Keratinocyte (primary cell): ENCODE data around the gene SLC51A. TPM values are rescaled to one million over a fixed set of nuclear protein-coding genes. Genes with fewer than 3 reads are reported as not detected.

ENCODE experiments used
- DNase-seq: peaks from one replicate; pipeline ENCODE4 v3.0.0-alpha.2; 2011; ENCODE audit warnings: low read depth, missing footprints, low spot score
- FAIRE-seq: peaks from 2 replicates; lab custom pipeline; 2011; peaks lifted over from hg19 to GRCh38; lab: Jason Lieb, UNC
- H2AFZ ChIP-seq: 2 replicates; pipeline ENCODE4 v1.6.0; 2012; ENCODE audit warnings: low read length, control low read depth, inconsistent platforms; ENCODE audit not compliant: control insufficient read depth
- H3K27ac ChIP-seq: 2 replicates; pipeline ENCODE4 v1.5.1; 2011; ENCODE audit warnings: low read length; ENCODE audit not compliant: control insufficient read depth, insufficient read depth
- H3K27me3 ChIP-seq: 3 replicates; pipeline ENCODE4 v1.6.0; 2011; ENCODE audit warnings: low read length; ENCODE audit not compliant: control insufficient read depth, insufficient read depth; ENCODE audit errors: extremely low read depth
- H3K36me3 ChIP-seq, 2 experiments: 2 replicates in 1 of 2; 3 replicates in 1 of 2; pipeline ENCODE4 v1.5.1; 2011; ENCODE audit warnings: low read length in 2 of 2, mild to moderate bottlenecking in 1 of 2; ENCODE audit not compliant: control insufficient read depth in 2 of 2, insufficient read depth in 2 of 2; ENCODE audit errors: extremely low read depth in 1 of 2
- H3K4me1 ChIP-seq: 3 replicates; pipeline ENCODE4 v1.5.1; 2011; ENCODE audit warnings: low read length; ENCODE audit not compliant: control insufficient read depth, insufficient read depth; ENCODE audit errors: extremely low read depth
- H3K4me2 ChIP-seq: 3 replicates; pipeline ENCODE4 v1.6.0; 2011; ENCODE audit warnings: low read depth, low read length; ENCODE audit not compliant: control insufficient read depth, insufficient read depth; ENCODE audit errors: extremely low read depth
- H3K4me3 ChIP-seq, 3 experiments: fragments of 200-600 bp in 1 of 3; sonication (generic) in 1 of 3; 2 replicates in 2 of 3; 3 replicates in 1 of 3; pipeline ENCODE4 v1.5.1; 2011 to 2016; ENCODE audit warnings: low read length in 3 of 3, mild to moderate bottlenecking in 3 of 3, control low read depth in 2 of 3, inconsistent platforms in 1 of 3, low read depth in 1 of 3, mixed read lengths in 1 of 3, mixed run types in 1 of 3, moderate library complexity in 1 of 3; ENCODE audit not compliant: control insufficient read depth in 2 of 3, insufficient read depth in 2 of 3; ENCODE audit errors: extremely low read depth in 1 of 3
- H3K79me2 ChIP-seq: 2 replicates; pipeline ENCODE4 v1.6.0; 2012; ENCODE audit warnings: low read length; ENCODE audit not compliant: control insufficient read depth, insufficient read depth
- H3K9ac ChIP-seq: 3 replicates; pipeline ENCODE4 v1.6.0; 2011; ENCODE audit warnings: low read length; ENCODE audit not compliant: control insufficient read depth, insufficient read depth; ENCODE audit errors: extremely low read depth
- H3K9me1 ChIP-seq: 3 replicates; pipeline ENCODE4 v1.6.0; 2011; ENCODE audit warnings: low read length; ENCODE audit not compliant: control insufficient read depth, insufficient read depth; ENCODE audit errors: extremely low read depth
- H3K9me3 ChIP-seq: 2 replicates; pipeline ENCODE4 v1.5.1; 2012; ENCODE audit warnings: low read depth, low read length; ENCODE audit not compliant: control insufficient read depth
- H4K20me1 ChIP-seq: 3 replicates; pipeline ENCODE4 v1.6.0; 2011; ENCODE audit warnings: low read length; ENCODE audit not compliant: control insufficient read depth, insufficient read depth; ENCODE audit errors: extremely low read depth
- CTCF ChIP-seq, 3 experiments: IDR thresholded peaks in 1 of 3; conservative IDR thresholded peaks in 1 of 3; optimal IDR thresholded peaks in 1 of 3; 2 replicates in 2 of 3; 3 replicates in 1 of 3; pipeline versions ENCODE3 to v1.5.1; 2011; ENCODE audit warnings: low read length in 3 of 3, mild to moderate bottlenecking in 3 of 3, moderate library complexity in 2 of 3, control low read depth in 1 of 3, inconsistent platforms in 1 of 3; ENCODE audit not compliant: insufficient read depth in 2 of 3; ENCODE audit errors: extremely low read depth in 1 of 3
- EZH2 ChIP-seq: IDR thresholded peaks from one replicate; pipeline ENCODE4 v1.6.1; 2012; ENCODE audit warnings: inconsistent platforms, mild to moderate bottlenecking, low read length, moderate library complexity
- dilution Hi-C: fragments of 300-500 bp; cut with MboI; formaldehyde crosslinking; loops from one replicate; pipeline ENCODE4 v1.7.0; 2020; ENCODE audit warnings: low sequenced_read_pairs; ENCODE audit not compliant: extremely low pct_ligation_motif_present
- polyA plus RNA-seq, 5 experiments: library from polyadenylated mRNA; depleted of rRNA in 3 of 5; stranded (reverse) in 3 of 5; stranded (forward) in 1 of 5; unstranded in 1 of 5; fragments of >200 nt; gene quantifications; 1 replicate in 1 of 5; 2 replicates in 3 of 5; 3 replicates in 1 of 5; pipeline versions ENCODE4 v1.2.1 to v1.2.3, GENCODE V29; 2011 to 2012; ENCODE audit warnings: missing spikeins in 2 of 5, low read depth in 1 of 5, low replicate concordance in 1 of 5

Gene SLC51A
- polyA plus RNA-seq, 1 donor (not counting 4 experiments of a cell fraction or from before 2014, with no cell fraction given), result not detected

- Histone ChIP-seq H3K79me2 (peaks cover 15% of the 10 kb centered on the region), H3K27me3 (no peaks in the 10 kb centered on the region), H3K27ac (no peak overlapping the region), H3K9ac (no peak overlapping the region), H3K9me3 (no peaks in the 10 kb centered on the region), H3K36me3 (peaks cover 4 to 15% of the 10 kb centered on the region in 2 experiments), H2AFZ (no peak overlapping the region), H3K4me1 (no peaks in the 10 kb centered on the region), H3K4me3 (no peak overlapping the region), H3K9me1 (no peaks in the 10 kb centered on the region), H3K4me2 (no peak overlapping the region), H4K20me1 (no peaks in the 10 kb centered on the region)
- no peak for DNase-seq
- dilution Hi-C loops, result loop anchor here (25.0 kb wide), 1 partner anchor 258 kb away; the partner anchor contains the start of genes RNF168 and SMCO1
- TF ChIP-seq CTCF (optimal IDR thresholded peaks at IDR 0.05 in 1 of 3, IDR thresholded peaks at IDR 0.05 in 1 of 3, conservative IDR thresholded peaks at IDR 0.05 in 1 of 3; ENCODE audit: extremely low read depth in 1 of 3, insufficient read depth in 2 of 3, low read length in 3 of 3) (no peak), EZH2 (no peak)
- FAIRE-seq, result no peak
Measured at GRCh38 chr3:196254376-196255283, 38.3 kb downstream of the SLC51A start.

- dilution Hi-C loops, result loop anchor here (25.0 kb wide), 1 partner anchor 257 kb away; the partner anchor contains the start of genes RNF168 and SMCO1
- Histone ChIP-seq H3K4me1 (no peaks in the 10 kb centered on the region), H3K4me2 (no peak overlapping the region), H3K27me3 (no peaks in the 10 kb centered on the region), H2AFZ (no peak overlapping the region), H3K79me2 (peaks cover 12% of the 10 kb centered on the region), H3K9me1 (no peaks in the 10 kb centered on the region), H3K9ac (no peak overlapping the region), H4K20me1 (no peaks in the 10 kb centered on the region), H3K4me3 (no peak overlapping the region), H3K27ac (no peak overlapping the region), H3K9me3 (no peaks in the 10 kb centered on the region), H3K36me3 (peaks cover 4 to 15% of the 10 kb centered on the region in 2 experiments)
- TF ChIP-seq CTCF (optimal IDR thresholded peaks at IDR 0.05 in 1 of 3, IDR thresholded peaks at IDR 0.05 in 1 of 3, conservative IDR thresholded peaks at IDR 0.05 in 1 of 3; ENCODE audit: extremely low read depth in 1 of 3, insufficient read depth in 2 of 3, low read length in 3 of 3), result no peak
- TF ChIP-seq EZH2, result no peak
- no peak for DNase-seq
- FAIRE-seq, result no peak
Measured at GRCh38 chr3:196255776-196256175, 39.4 kb downstream of the SLC51A start.
